CD4-positive, alpha-beta T cell (primary cell): ENCODE results near the gene PATE4. TPM values are rescaled to one million over a fixed set of nuclear protein-coding genes. Genes with fewer than 3 reads are reported as not detected.

ENCODE experiments used
- ATAC-seq: fragments of 200-7000 bp; cut with Tn5 transposase; one replicate; pipeline ENCODE4 v1.10.0; 2022; ENCODE audit warnings: mild to moderate bottlenecking; ENCODE audit not compliant: poor library complexity
- CTCF ChIA-PET: fragments of 350-600 bp; sonication (Branson Sonifier 250); formaldehyde crosslinking; loops from one replicate; lab custom pipeline; 2021; ENCODE audit warnings: antibody characterized with exemption, inconsistent platforms; lab: Charles Lee
- POLR2A ChIA-PET: fragments of 350-600 bp; sonication (Branson Sonifier 250); formaldehyde crosslinking; loops from one replicate; lab custom pipeline; 2021; ENCODE audit warnings: antibody characterized with exemption, inconsistent platforms; lab: Charles Lee
- DNase-seq, 14 experiments: peaks; one replicate each; pipeline ENCODE4 v3.0.0-alpha.2; 2013 to 2020; ENCODE audit warnings: mixed read lengths in 2 of 14
- H3K27ac ChIP-seq, 2 donors: one replicate each; pipeline versions ENCODE4 v1.5.1 to v1.7.0; 2013; ENCODE audit warnings: low read length in 2 of 2, low read depth in 1 of 2, mild to moderate bottlenecking in 1 of 2
- H3K27me3 ChIP-seq, 2 experiments: 1 replicate in 1 of 2; 2 replicates in 1 of 2; pipeline versions ENCODE4 v1.6.1 to v1.7.0; 2013; ENCODE audit warnings: low read length in 2 of 2, control low read depth in 1 of 2, mild to moderate bottlenecking in 1 of 2, moderate library complexity in 1 of 2; ENCODE audit not compliant: insufficient read depth in 2 of 2, control insufficient read depth in 1 of 2
- H3K36me3 ChIP-seq: one replicate; pipeline ENCODE4 v1.6.1; 2013; ENCODE audit warnings: low read length, control low read depth; ENCODE audit not compliant: insufficient read depth
- H3K4me1 ChIP-seq: one replicate; pipeline ENCODE4 v1.6.1; 2013; ENCODE audit warnings: low read length, control low read depth; ENCODE audit not compliant: insufficient read depth
- H3K4me3 ChIP-seq: one replicate; pipeline ENCODE4 v1.5.1; 2013; ENCODE audit warnings: mild to moderate bottlenecking, low read length, moderate library complexity
- H3K9me3 ChIP-seq, 2 experiments: 1 replicate in 1 of 2; 2 replicates in 1 of 2; pipeline versions ENCODE4 v1.6.1 to v1.7.0; 2013; ENCODE audit warnings: low read length in 2 of 2, mild to moderate bottlenecking in 2 of 2, control low read depth in 1 of 2, moderate library complexity in 1 of 2; ENCODE audit not compliant: control insufficient read depth in 1 of 2, insufficient read depth in 1 of 2
- H3K27ac Mint-ChIP-seq: one replicate; pipeline ENCODE4 v1.8.0; 2020; ENCODE audit warnings: mixed read lengths
- H3K27me3 Mint-ChIP-seq: one replicate; pipeline ENCODE4 v1.8.0; 2021; ENCODE audit warnings: mixed read lengths
- H3K36me3 Mint-ChIP-seq: one replicate; pipeline ENCODE4 v1.8.0; 2021; ENCODE audit warnings: low read depth, mixed read lengths
- H3K4me1 Mint-ChIP-seq: one replicate; pipeline ENCODE4 v1.8.0; 2021; ENCODE audit warnings: low read depth, mixed read lengths
- H3K4me3 Mint-ChIP-seq: one replicate; pipeline ENCODE4 v1.8.0; 2020; ENCODE audit warnings: mild to moderate bottlenecking, mixed read lengths
- H3K9me3 Mint-ChIP-seq: one replicate; pipeline ENCODE4 v1.8.0; 2020; ENCODE audit warnings: mixed read lengths
- CTCF ChIP-seq: fragments of 200-600 bp; IDR thresholded peaks from one replicate; pipeline ENCODE4 v1.8.0; 2022; ENCODE audit warnings: antibody characterized with exemption, mild to moderate bottlenecking
- intact Hi-C, 2 experiments: fragments of 100-400 bp; cut with DNase I in 1 of 2; cut with micrococcal nuclease in 1 of 2; formaldehyde crosslinking; loops; one replicate each; pipeline versions ENCODE4 v1.15.1 to v1.9.0; 2023 to 2025; cut with DNase I, micrococcal nuclease
- total RNA-seq, 174 experiments: library from RNA in 2 of 174; stranded (reverse) in 2 of 174; gene quantifications; one replicate each; pipeline ENCODE4 v1.2.3 and lab custom pipeline; 2021 to 2026

PATE4 gene
- total RNA-seq, 2 experiments from 2014 or later = not detected

- Mint-ChIP-seq H3K27ac (no peak overlapping the region), H3K9me3 (no peaks in the 10 kb centered on the region), H3K36me3 (no peaks in the 10 kb centered on the region), H3K4me1 (no peaks in the 10 kb centered on the region), H3K27me3 (peaks cover 10% of the 10 kb centered on the region), H3K4me3 (no peak overlapping the region)
- DNase-seq (no peak), ATAC-seq (no peak)
- no peak overlapping the region for H3K4me3 ChIP-seq
- peaks cover 4 to 5% of the 10 kb centered on the region in 2 experiments for H3K9me3 ChIP-seq
- H3K27ac ChIP-seq = no peak overlapping the region
- H3K4me1 ChIP-seq = no peaks in the 10 kb centered on the region
- intact Hi-C loops = loop anchor here in 1 of 2 experiments (5.0 kb wide), 1 partner anchor 897 kb away; no protein-coding TSS in a partner anchor
- POLR2A ChIA-PET = no interaction called here
- CTCF ChIA-PET = no interaction called here
- no peak for TF ChIP-seq CTCF
- H3K27me3 ChIP-seq = no peaks in the 10 kb centered on the region
- no peaks in the 10 kb centered on the region for H3K36me3 ChIP-seq
Measured at GRCh38 chr11:125869521-125869920, 36.4 kb downstream of the PATE4 start.

DNA sequence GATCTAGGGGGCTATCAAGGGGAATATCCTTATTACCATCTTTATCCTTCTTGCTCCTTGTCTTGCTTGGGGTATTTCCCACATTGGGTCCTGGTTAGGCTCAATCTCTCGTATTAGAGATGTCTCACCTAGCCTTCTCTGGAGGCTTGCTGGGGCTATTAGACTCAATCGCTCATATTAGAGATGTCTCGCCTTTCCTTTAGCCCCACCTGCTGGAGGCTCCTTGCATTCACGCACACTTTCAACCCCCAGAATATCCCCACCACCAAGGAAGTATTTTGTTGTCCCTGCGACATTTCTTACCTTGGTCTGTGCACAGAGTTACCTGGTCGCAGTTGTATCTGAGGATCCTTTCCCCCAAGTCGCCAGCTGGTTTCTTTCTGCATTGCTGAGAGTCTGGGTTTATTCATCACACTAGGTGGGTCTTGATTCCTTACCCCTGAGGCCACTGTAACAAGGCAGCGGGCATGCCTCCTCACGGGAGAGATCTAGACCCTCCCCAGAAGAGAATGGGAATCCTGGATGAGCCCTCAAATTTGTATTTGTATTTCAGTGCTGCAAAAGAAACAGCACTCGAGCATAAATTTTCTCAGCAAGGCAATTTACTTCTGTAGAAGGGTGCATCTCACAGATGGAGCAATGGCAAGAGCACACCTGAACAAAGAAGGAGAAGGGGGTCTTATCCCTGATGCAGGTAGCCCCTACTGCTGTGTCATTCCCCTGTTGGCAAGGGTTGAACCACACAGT lies 38.4 kb downstream of the PATE4 start:
- ChIA-PET POLR2A (no interaction called here), CTCF (interaction anchor here (0.7 kb wide), 1 partner anchor 431 kb away, joined by 4 read pairs; no protein-coding TSS in a partner anchor)
- peak; percentile 26 for ATAC-seq
- H3K9me3 ChIP-seq = peaks cover 4 to 5% of the 10 kb centered on the region in 2 experiments
- intact Hi-C loops = loop anchor here (5.0 to 10.0 kb wide), 6 partner anchors 144 to 909 kb away; partner anchors contain the start of genes CHEK1 (in 1 of the 2) and EI24 (in 1 of the 2)
- no peak overlapping the region for H3K4me3 ChIP-seq
- peaks cover 10% of the 10 kb centered on the region for H3K27me3 Mint-ChIP-seq
- H3K27me3 ChIP-seq = no peaks in the 10 kb centered on the region
- no peak overlapping the region for H3K27ac Mint-ChIP-seq
- H3K4me3 Mint-ChIP-seq = no peak overlapping the region
- H3K4me1 Mint-ChIP-seq = no peaks in the 10 kb centered on the region
- TF ChIP-seq CTCF = no peak
- no peaks in the 10 kb centered on the region for H3K9me3 Mint-ChIP-seq
- no peaks in the 10 kb centered on the region for H3K36me3 ChIP-seq
- H3K4me1 ChIP-seq = no peaks in the 10 kb centered on the region
- H3K27ac ChIP-seq = no peak overlapping the region
- H3K36me3 Mint-ChIP-seq = no peaks in the 10 kb centered on the region
- DNase-seq = peak in 6 of 14 experiments; percentile 10 to 43 (median 18)

- ChIA-PET POLR2A (no interaction called here), CTCF (no interaction called here)
- ATAC-seq (no peak), DNase-seq (no peak)
- no peak overlapping the region for H3K4me3 Mint-ChIP-seq
- intact Hi-C loops = loop anchor here (5.0 to 10.0 kb wide), 6 partner anchors 145 to 910 kb away; partner anchors contain the start of genes CHEK1 (in 1 of the 2) and EI24 (in 1 of the 2)
- no peaks in the 10 kb centered on the region for H3K9me3 Mint-ChIP-seq
- TF ChIP-seq CTCF = no peak
- Histone ChIP-seq H3K4me3 (no peak overlapping the region), H3K36me3 (no peaks in the 10 kb centered on the region), H3K27ac (no peak overlapping the region), H3K27me3 (no peaks in the 10 kb centered on the region), H3K9me3 (peaks cover 4 to 5% of the 10 kb centered on the region in 2 experiments), H3K4me1 (no peaks in the 10 kb centered on the region)
- no peak overlapping the region for H3K27ac Mint-ChIP-seq
- peaks cover 10% of the 10 kb centered on the region for H3K27me3 Mint-ChIP-seq
- no peaks in the 10 kb centered on the region for H3K36me3 Mint-ChIP-seq
- H3K4me1 Mint-ChIP-seq = no peaks in the 10 kb centered on the region
Measured at GRCh38 chr11:125872138-125872491, 39.0 kb downstream of the PATE4 start.
